ENCODE data around the gene CHCHD10. TPM values are rescaled to one million over a fixed set of nuclear protein-coding genes. Genes with fewer than 3 reads are reported as not detected.

The CHCHD10 gene
- total and polyA plus RNA-seq, 2 of the 13 experiments (the other 11 are each of a cell fraction or from before 2014, with no cell fraction given) = 37.0 to 62.8 TPM

GRCh38 chr22:23769321-23769965, 1.7 kb upstream of the CHCHD10 start (continued):
- TF ChIP-seq SMAD9 (CRISPR knock-in tag; IDR thresholded peaks at IDR 0.05) = no peak
- TF ChIP-seq TAF1 (CRISPR knock-in tag; IDR thresholded peaks at IDR 0.05) = no peak
- TF ChIP-seq MBNL3 (CRISPR knock-in tag; conservative IDR thresholded peaks at IDR 0.05) = no peak
- TF ChIP-seq, protein P1, sequence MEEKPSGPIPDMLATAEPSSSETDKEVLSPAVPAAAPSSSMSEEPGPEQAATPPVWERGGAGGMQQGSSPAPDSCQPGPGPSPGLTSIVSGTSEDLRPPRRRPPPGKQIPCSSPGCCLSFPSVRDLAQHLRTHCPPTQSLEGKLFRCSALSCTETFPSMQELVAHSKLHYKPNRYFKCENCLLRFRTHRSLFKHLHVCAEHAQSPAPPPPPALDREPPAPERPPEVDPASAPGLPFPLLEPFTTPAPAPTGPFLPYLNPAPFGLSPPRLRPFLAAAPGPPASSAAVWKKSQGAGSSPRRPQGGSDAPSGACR (CRISPR knock-in tag; IDR thresholded peaks at IDR 0.05) = no peak
- no peak for TF ChIP-seq ISX (CRISPR knock-in tag; conservative IDR thresholded peaks at IDR 0.05)
- no peak for TF ChIP-seq IRF9 (CRISPR knock-in tag; IDR thresholded peaks at IDR 0.05; ENCODE audit: borderline replicate concordance)
- no peak for TF ChIP-seq ZNF407 (CRISPR knock-in tag; IDR thresholded peaks at IDR 0.05; ENCODE audit: not compliant biosample characterization)
- TF ChIP-seq TBX2 (CRISPR knock-in tag; IDR thresholded peaks at IDR 0.05; ENCODE audit: borderline replicate concordance) = 0 out of 2 replicates have a peak, but pooled peaks have one; percentile 11
- TF ChIP-seq HNRNPK (IDR thresholded peaks at IDR 0.05; ENCODE audit: low read depth, low read length, poor library complexity, severe bottlenecking) = no peak
- no peak for TF ChIP-seq ZNF33A (CRISPR knock-in tag; IDR thresholded peaks at IDR 0.05; ENCODE audit: borderline replicate concordance)
- TF ChIP-seq ZNF598 (CRISPR knock-in tag; IDR thresholded peaks at IDR 0.05; ENCODE audit: borderline replicate concordance) = no peak
- TF ChIP-seq ZNF879 (CRISPR knock-in tag; IDR thresholded peaks at IDR 0.05) = no peak
- no peak for TF ChIP-seq KMT2A (CRISPR knock-in tag; IDR thresholded peaks at IDR 0.05)
- TF ChIP-seq NFE2L2 (IDR thresholded peaks at IDR 0.05; ENCODE audit: low read length) = no peak
- TF ChIP-seq ZNF772 (CRISPR knock-in tag; IDR thresholded peaks at IDR 0.05) = no peak
- TF ChIP-seq MEIS1 (CRISPR knock-in tag; IDR thresholded peaks at IDR 0.05; ENCODE audit: borderline replicate concordance) = no peak
- no peak for TF ChIP-seq SNAI1 (CRISPR knock-in tag; IDR thresholded peaks at IDR 0.05; ENCODE audit: borderline replicate concordance)
- TF ChIP-seq ZNF558 (CRISPR knock-in tag; IDR thresholded peaks at IDR 0.05; ENCODE audit: borderline replicate concordance) = no peak
